BLaER1 treated with 17β-estradiol and CSF1 and Interleukin-3, amounts not matched to agents 10 nM and 100 nM (cell line): ENCODE results near the gene ITGB3.

ENCODE experiments used
- H3K27ac ChIP-seq, 11 experiments: shearing (Covaris generic); formaldehyde crosslinking; 2 replicates each; pipeline ENCODE4 v1.8.1; 2022
- H3K27me3 ChIP-seq, 11 experiments: shearing (Covaris generic); formaldehyde crosslinking; 2 replicates each; pipeline ENCODE4 v1.8.1; 2022
- H3K36me3 ChIP-seq, 11 experiments: shearing (Covaris generic); formaldehyde crosslinking; 2 replicates each; pipeline ENCODE4 v1.8.1; 2022
- H3K4me1 ChIP-seq, 10 experiments: shearing (Covaris generic); formaldehyde crosslinking; 2 replicates each; pipeline ENCODE4 v1.8.1; 2022
- H3K4me2 ChIP-seq, 11 experiments: shearing (Covaris generic); formaldehyde crosslinking; 2 replicates each; pipeline ENCODE4 v1.8.1; 2022
- H3K4me3 ChIP-seq, 10 experiments: shearing (Covaris generic); formaldehyde crosslinking; 2 replicates each; pipeline ENCODE4 v1.8.1; 2022
- H3K9ac ChIP-seq, 11 experiments: shearing (Covaris generic); formaldehyde crosslinking; 2 replicates each; pipeline ENCODE4 v1.8.1; 2022
- H3K9me3 ChIP-seq, 11 experiments: shearing (Covaris generic); formaldehyde crosslinking; replicated peaks in 1 of 11; 2 replicates each; pipeline ENCODE4 v1.8.1; 2022
- H4K20me1 ChIP-seq, 11 experiments: shearing (Covaris generic); formaldehyde crosslinking; 2 replicates each; pipeline ENCODE4 v1.8.1; 2022
- Cebpa-rat ChIP-seq, 11 experiments: shearing (Covaris generic); IDR thresholded peaks; 2 replicates each; pipeline ENCODE4 v1.8.1; 2022

The ITGB3 gene

DNA sequence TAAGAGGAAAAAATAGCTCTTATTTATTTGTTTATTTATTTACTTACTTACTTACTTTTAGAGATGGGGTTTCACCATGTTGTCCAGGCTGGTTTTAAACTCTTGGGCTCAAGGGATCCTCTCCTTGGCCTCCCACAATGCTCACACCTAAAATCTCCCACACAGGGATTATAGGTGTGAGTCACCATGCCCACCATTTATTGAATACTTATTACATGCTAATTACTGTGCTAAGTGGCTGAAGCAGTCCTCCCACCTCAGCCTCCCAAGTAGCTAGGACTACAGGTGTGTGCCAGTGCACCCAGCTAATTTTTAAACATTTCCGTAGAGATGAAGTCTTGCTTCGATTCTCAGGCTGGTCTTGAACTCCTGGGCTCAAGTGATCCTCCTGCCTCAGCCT is 11.0 kb upstream of the ITGB3 start:
- H3K36me3 ChIP-seq, result peaks cover 0 to 3% (median 0%) of the 10 kb centered on the region in 11 experiments; a peak in 2 of 22 replicates
- TF ChIP-seq Cebpa-rat (IDR thresholded peaks at IDR 0.05), result no peak

DNA sequence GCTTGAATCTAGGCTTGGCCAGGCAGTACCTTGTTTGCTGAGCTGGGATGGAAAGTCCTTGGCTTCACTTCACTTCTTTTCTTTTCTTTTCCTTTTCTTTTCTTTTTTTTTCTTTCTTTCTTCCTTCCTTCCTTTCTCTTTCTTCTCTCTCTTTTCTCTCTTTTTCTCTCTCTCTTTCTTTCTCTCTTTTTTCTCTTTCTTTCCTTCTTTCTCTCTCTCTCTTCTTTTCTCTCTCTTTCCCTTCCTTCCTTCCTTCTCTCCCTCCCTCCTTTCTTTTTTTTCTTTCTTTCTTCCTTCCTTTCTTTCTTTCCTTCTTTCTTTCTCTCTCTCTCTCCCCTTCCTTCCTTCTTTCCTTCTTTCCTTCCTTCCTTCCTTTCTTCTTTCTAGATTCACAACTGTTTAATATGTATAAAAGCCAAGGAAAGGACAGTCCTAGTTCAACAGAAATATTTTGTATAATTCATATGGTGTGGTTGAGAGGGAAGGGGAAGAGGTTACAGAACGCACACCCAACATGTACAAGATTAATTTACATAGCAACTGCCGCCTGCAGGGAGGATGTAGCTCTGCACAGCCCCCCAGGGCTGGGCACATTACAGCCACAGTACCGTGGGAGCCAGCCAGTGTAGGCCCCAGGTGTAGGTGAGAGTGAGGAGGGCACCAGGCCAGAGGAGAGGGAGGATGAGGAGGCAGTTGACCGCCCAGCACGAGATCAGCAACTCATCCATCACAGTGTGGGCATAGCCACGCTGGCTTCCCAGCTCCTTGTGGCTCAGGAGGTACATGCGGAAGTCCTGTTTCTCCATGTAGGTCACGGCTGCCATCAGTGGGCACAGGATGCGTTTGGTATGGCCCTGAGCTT is 9.7 kb upstream of the ITGB3 start:
- Histone ChIP-seq H3K9ac (no peak overlapping the region), H3K27ac (no peak overlapping the region), H3K4me1 (peaks cover 32 to 57% (median 54%) of the 10 kb centered on the region in 10 experiments), H3K4me3 (no peak overlapping the region), H4K20me1 (no peaks in the 10 kb centered on the region), H3K4me2 (peak overlapping the region; percentile 8 to 62 (median 53); a peak in 20 of 22 replicates), H3K9me3 (no peaks in the 10 kb centered on the region), H3K27me3 (0 out of 22 replicates have a peak, but pooled peaks cover 0 to 8% (median 0%) of the 10 kb centered on the region in 11 experiments), H3K36me3 (no peaks in the 10 kb centered on the region)
- no peak for TF ChIP-seq Cebpa-rat (IDR thresholded peaks at IDR 0.05)

More for the DNA sequence above, 11.0 kb upstream of the ITGB3 start:
- Histone ChIP-seq H3K4me3 (no peak overlapping the region), H3K9me3 (peaks cover 7 to 11% (median 9%) of the 10 kb centered on the region in 11 experiments), H3K4me1 (peaks cover 39 to 70% (median 66%) of the 10 kb centered on the region in 10 experiments), H3K9ac (no peak overlapping the region), H3K27me3 (0 out of 22 replicates have a peak, but pooled peaks cover 0 to 8% (median 0%) of the 10 kb centered on the region in 11 experiments), H3K27ac (peak overlapping the region in 1 of 11 experiments; percentile 24; a peak in 1 of 22 replicates), H3K4me2 (no peak overlapping the region), H4K20me1 (no peaks in the 10 kb centered on the region)

DNA sequence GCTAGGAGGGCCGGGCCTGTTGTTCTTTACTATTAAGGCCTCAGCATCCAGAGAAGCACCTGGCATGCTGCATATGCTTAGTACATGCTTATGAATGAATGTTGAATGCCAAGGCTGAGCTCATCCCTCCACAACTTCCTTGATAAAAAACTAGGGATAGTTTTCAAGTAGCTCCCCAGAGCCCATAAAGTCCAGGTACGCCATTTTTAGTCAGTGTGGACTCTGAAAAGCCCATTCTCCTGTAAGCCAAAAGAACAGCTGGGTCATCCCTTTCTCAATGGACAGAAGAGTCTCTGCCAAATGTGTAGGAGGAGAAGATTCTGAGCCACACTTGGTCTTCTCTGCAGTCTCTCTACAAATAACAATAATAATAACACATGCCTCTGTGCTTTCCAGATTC is 8.9 kb upstream of the ITGB3 start:
- H3K36me3 ChIP-seq, result no peaks in the 10 kb centered on the region
- H3K4me2 ChIP-seq, result peak overlapping the region in 10 of 11 experiments; percentile 8 to 62 (median 54); a peak in 17 of 22 replicates
- H3K27me3 ChIP-seq, result 0 out of 22 replicates have a peak, but pooled peaks cover 0 to 8% (median 0%) of the 10 kb centered on the region in 11 experiments
- no peak overlapping the region for H3K4me3 ChIP-seq
- no peak overlapping the region for H3K9ac ChIP-seq
- H3K27ac ChIP-seq, result no peak overlapping the region
- H3K4me1 ChIP-seq, result peaks cover 25 to 50% (median 47%) of the 10 kb centered on the region in 10 experiments
- H4K20me1 ChIP-seq, result no peaks in the 10 kb centered on the region
- H3K9me3 ChIP-seq, result no peaks in the 10 kb centered on the region
- no peak for TF ChIP-seq Cebpa-rat (IDR thresholded peaks at IDR 0.05)

DNA sequence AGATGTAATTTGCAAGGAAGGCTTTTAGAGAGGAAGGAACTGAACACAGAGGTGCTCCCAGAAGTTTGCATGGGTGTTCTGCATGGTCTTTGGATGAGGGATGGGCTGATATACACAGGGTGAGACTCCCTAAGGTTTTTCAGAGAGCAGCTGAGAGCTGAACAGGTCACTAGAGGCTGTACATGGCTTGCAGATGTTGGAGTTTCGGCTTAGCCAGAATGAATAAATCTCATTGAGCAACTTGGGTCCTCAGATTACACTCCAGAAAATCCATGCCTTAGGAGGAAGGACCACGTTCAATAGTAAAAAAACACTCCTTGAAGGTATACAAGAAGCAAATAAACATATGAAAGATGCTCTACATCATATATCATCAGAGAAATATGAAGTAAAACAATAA is 7.5 kb upstream of the ITGB3 start:
- no peak for TF ChIP-seq Cebpa-rat (IDR thresholded peaks at IDR 0.05)

DNA sequence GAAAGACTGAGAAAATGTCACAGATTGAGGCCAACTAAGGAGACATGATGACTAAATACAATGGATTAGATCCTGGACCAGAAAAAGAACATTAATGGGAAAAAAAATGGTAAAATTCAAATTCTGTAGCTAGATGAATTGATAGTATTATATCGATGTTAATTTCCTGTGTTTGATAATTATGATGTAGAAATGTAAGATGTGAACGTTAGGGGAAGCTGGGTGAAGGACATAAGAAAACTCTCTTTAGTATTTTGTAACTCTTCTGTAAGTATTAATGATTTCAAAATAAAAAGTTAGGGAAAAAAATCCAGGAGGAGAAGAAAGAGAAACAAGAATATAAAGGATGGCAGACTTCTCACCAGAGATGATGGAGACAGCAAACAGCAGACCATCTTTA is 2.8 kb upstream of the ITGB3 start:
- no peak for TF ChIP-seq Cebpa-rat (IDR thresholded peaks at IDR 0.05)
- H3K4me2 ChIP-seq, result no peak overlapping the region
- H4K20me1 ChIP-seq, result peaks cover 0 to 24% (median 0%) of the 10 kb centered on the region in 11 experiments; a peak in 2 of 22 replicates
- no peaks in the 10 kb centered on the region for H3K36me3 ChIP-seq
- H3K27me3 ChIP-seq, result peaks cover 27 to 42% (median 34%) of the 10 kb centered on the region in 11 experiments
- no peak overlapping the region for H3K4me3 ChIP-seq
- H3K27ac ChIP-seq, result no peak overlapping the region
- no peaks in the 10 kb centered on the region for H3K9me3 ChIP-seq
- no peak overlapping the region for H3K9ac ChIP-seq
- H3K4me1 ChIP-seq, result peaks cover 7 to 21% (median 16%) of the 10 kb centered on the region in 10 experiments; a peak in 19 of 20 replicates

More for the DNA sequence above, 7.5 kb upstream of the ITGB3 start:
- 0 out of 22 replicates have a peak, but pooled peaks cover 0 to 8% (median 0%) of the 10 kb centered on the region in 11 experiments for H3K27me3 ChIP-seq
- no peaks in the 10 kb centered on the region for H3K36me3 ChIP-seq
- H3K9ac ChIP-seq, result no peak overlapping the region
- no peaks in the 10 kb centered on the region for H3K9me3 ChIP-seq
- no peak overlapping the region for H3K4me3 ChIP-seq
- no peaks in the 10 kb centered on the region for H4K20me1 ChIP-seq
- no peak overlapping the region for H3K27ac ChIP-seq
- peak overlapping the region in 6 of 11 experiments; percentile 36 to 62 (median 55); a peak in 10 of 22 replicates for H3K4me2 ChIP-seq
- peaks cover 11 to 35% (median 33%) of the 10 kb centered on the region in 10 experiments for H3K4me1 ChIP-seq

DNA sequence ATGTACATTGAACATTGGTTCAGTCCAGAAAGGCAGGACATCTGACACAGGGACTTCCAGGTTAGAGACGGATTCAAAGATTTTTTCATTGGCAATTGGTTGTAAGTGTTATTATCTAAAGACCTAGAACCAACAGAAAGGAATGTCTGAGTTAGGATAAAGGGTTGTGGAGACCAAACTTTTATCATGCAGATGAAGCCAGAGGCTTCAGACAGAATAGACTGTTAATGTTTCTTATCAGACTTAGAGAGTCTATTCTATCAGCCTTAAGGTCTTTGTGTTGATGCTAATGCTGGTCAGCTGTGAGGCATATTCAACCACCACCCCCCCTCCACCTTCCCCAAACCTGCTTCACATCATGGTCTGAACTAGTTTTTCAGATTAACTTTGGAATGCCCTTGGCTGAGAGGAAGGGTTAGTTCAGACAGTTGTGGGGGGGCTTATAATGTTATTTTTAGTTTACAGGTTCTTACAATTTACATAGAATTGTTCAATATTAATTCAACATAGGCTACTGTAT is 2.1 kb upstream of the ITGB3 start:
- no peaks in the 10 kb centered on the region for H3K9me3 ChIP-seq
- H3K36me3 ChIP-seq, result no peaks in the 10 kb centered on the region
- H4K20me1 ChIP-seq, result peaks cover 0 to 24% (median 0%) of the 10 kb centered on the region in 11 experiments; a peak in 2 of 22 replicates
- no peak overlapping the region for H3K9ac ChIP-seq
- no peak overlapping the region for H3K4me3 ChIP-seq
- peaks cover 27 to 49% (median 38%) of the 10 kb centered on the region in 11 experiments for H3K27me3 ChIP-seq
- TF ChIP-seq Cebpa-rat (IDR thresholded peaks at IDR 0.05), result no peak
- H3K4me2 ChIP-seq, result no peak overlapping the region
- peaks cover 7 to 20% (median 13%) of the 10 kb centered on the region in 10 experiments; a peak in 18 of 20 replicates for H3K4me1 ChIP-seq
- no peak overlapping the region for H3K27ac ChIP-seq

DNA sequence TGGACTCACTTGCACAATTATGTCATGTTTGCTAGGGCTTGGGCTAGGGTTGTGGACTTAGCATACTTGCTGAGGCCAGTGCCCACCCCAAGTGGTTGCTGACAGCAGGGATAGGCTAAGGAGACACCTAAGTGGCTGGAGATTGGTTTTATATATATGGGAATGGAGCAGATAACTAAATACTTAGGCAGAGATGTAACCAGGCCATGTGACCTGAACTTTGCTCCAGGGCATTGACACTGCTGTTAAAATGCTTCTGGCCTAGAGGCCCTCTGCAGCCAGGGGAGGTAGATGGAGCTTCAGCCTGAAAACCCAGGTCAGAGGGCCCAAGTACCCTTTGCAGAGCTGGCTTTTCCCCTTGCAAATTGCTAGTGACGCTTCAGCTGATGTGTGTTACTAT is 1.4 kb upstream of the ITGB3 start:
- no peak overlapping the region for H3K4me3 ChIP-seq
- H3K27me3 ChIP-seq, result peaks cover 27 to 56% (median 38%) of the 10 kb centered on the region in 11 experiments
- peaks cover 13 to 25% (median 19%) of the 10 kb centered on the region in 10 experiments for H3K4me1 ChIP-seq
- no peak overlapping the region for H3K4me2 ChIP-seq
- TF ChIP-seq Cebpa-rat (IDR thresholded peaks at IDR 0.05), result no peak
- no peaks in the 10 kb centered on the region for H3K36me3 ChIP-seq
- no peak overlapping the region for H3K27ac ChIP-seq
- H3K9ac ChIP-seq, result no peak overlapping the region
- no peaks in the 10 kb centered on the region for H3K9me3 ChIP-seq
- peaks cover 0 to 25% (median 0%) of the 10 kb centered on the region in 11 experiments; a peak in 3 of 22 replicates for H4K20me1 ChIP-seq

DNA sequence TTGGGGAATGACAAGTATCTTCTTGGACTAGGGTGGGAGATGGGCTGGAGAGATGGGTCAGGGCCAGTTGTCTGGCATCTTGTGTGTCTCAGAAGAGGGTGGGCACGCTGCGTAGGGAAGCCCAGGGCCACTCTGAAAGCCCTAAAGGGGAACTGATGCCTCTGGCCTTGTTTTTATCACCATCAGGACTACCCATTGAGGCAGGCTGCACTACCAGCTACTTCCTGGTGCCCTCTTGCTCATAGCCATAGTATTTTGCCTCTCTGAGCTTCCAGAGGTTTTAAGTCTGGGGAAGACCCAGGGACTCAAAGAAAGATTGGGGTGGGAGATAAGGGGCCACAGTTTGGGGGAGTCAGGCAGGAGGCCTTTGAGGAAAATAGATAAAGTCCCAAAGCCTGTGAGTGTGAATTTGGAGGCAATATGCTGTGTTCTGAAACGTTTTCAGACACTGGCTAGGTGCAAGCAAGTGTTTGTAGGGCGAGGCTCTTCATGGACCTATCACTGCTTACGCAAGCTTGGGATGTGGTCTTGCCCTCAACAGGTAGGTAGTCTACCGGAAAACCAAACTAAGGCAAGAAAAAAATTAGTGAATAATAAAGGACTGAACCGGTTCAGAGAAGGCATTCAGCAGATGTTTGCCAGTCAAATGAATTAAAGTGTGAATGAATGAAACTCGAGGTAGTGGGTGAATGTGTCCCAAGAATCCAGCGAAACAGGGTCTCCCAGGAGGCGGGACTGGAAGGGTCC is 688 bp upstream of the ITGB3 start:
- peaks cover 27 to 56% (median 38%) of the 10 kb centered on the region in 11 experiments for H3K27me3 ChIP-seq
- H3K27ac ChIP-seq, result no peak overlapping the region
- H3K9me3 ChIP-seq, result no peaks in the 10 kb centered on the region
- TF ChIP-seq Cebpa-rat (IDR thresholded peaks at IDR 0.05), result no peak
- no peaks in the 10 kb centered on the region for H3K36me3 ChIP-seq
- peak overlapping the region; percentile 61 to 75 (median 67); a peak in 18 of 20 replicates for H3K4me3 ChIP-seq
- peak overlapping the region; percentile 92 to 100 (median 98) for H3K4me2 ChIP-seq
- H4K20me1 ChIP-seq, result peaks cover 0 to 32% (median 0%) of the 10 kb centered on the region in 11 experiments; a peak in 4 of 22 replicates
- peak overlapping the region in 6 of 11 experiments; percentile 17 to 73 (median 62); a peak in 7 of 22 replicates for H3K9ac ChIP-seq
- H3K4me1 ChIP-seq, result peaks cover 21 to 32% (median 26%) of the 10 kb centered on the region in 10 experiments
